IMR-90 (cell line): Measurements from ENCODE around the gene DPEP3.

Experiments used
- CTCF ChIP-seq: conservative IDR thresholded peaks from 2 replicates; pipeline ENCODE4 v1.5.1; 2012; ENCODE audit warnings: mild to moderate bottlenecking, low read depth, low read length, improper control_type of control experiment
- ELK1 ChIP-seq: fragments of 150-350 bp; IDR thresholded peaks from 2 replicates; pipeline ENCODE4 v1.6.1; 2016; ENCODE audit warnings: low read depth, mild to moderate bottlenecking, low read length, moderate library complexity, borderline replicate concordance
- POLR2A ChIP-seq: IDR thresholded peaks from 2 replicates; pipeline ENCODE4 v1.6.1; 2012; ENCODE audit warnings: mild to moderate bottlenecking, low read depth, low read length
- RAD21 ChIP-seq: IDR thresholded peaks from 2 replicates; pipeline ENCODE4 v1.6.1; 2012; ENCODE audit warnings: low read length, improper control_type of control experiment
- USF2 ChIP-seq: fragments of 150-350 bp; IDR thresholded peaks from 2 replicates; pipeline ENCODE4 v1.6.1; 2017; ENCODE audit warnings: mild to moderate bottlenecking, antibody characterized with exemption, low read length, low read depth

GRCh38 chr16:67940446-67941089 is 39.7 kb downstream of the DPEP3 start:
- TF ChIP-seq CTCF = no peak
- no peak for TF ChIP-seq RAD21
- no peak for TF ChIP-seq POLR2A
- no peak for TF ChIP-seq ELK1
- no peak for TF ChIP-seq USF2
